IPS-18a (cell line): ENCODE measurements around the gene RPP21.

Source experiments
- H3K27ac ChIP-seq: one replicate; pipeline ENCODE4 v1.5.1; 2013; ENCODE audit warnings: low read length
- H3K27me3 ChIP-seq: one replicate; pipeline ENCODE4 v1.6.1; 2013; ENCODE audit warnings: mild to moderate bottlenecking, low read length; ENCODE audit not compliant: control insufficient read depth, insufficient read depth
- H3K36me3 ChIP-seq: one replicate; pipeline ENCODE4 v1.6.1; 2013; ENCODE audit warnings: low read depth, low read length; ENCODE audit not compliant: control insufficient read depth
- H3K4me1 ChIP-seq: one replicate; pipeline ENCODE4 v1.6.1; 2013; ENCODE audit warnings: low read depth, low read length; ENCODE audit not compliant: control insufficient read depth
- H3K4me3 ChIP-seq: one replicate; pipeline ENCODE4 v1.5.1; 2013; ENCODE audit warnings: low read length
- H3K9ac ChIP-seq: one replicate; pipeline ENCODE4 v1.6.1; 2013; ENCODE audit warnings: mild to moderate bottlenecking, low read length, moderate library complexity
- H3K9me3 ChIP-seq: one replicate; pipeline ENCODE4 v1.6.1; 2013; ENCODE audit warnings: low read depth, low read length; ENCODE audit not compliant: control insufficient read depth

RPP21 gene

GRCh38 chr6:30321692-30322388 is 23.1 kb upstream of the RPP21 start:
- H3K36me3 ChIP-seq: peaks cover 3% of the 10 kb centered on the region
- peak overlapping the region; percentile 39 for H3K9ac ChIP-seq
- peak overlapping the region; percentile 35 for H3K4me3 ChIP-seq
- H3K4me1 ChIP-seq: peaks cover 56% of the 10 kb centered on the region
- no peaks in the 10 kb centered on the region for H3K9me3 ChIP-seq
- peak overlapping the region; percentile 57 for H3K27ac ChIP-seq
- H3K27me3 ChIP-seq: no peaks in the 10 kb centered on the region

- peak overlapping the region; percentile 39 for H3K9ac ChIP-seq
- H3K4me3 ChIP-seq: peak overlapping the region; percentile 35
Observed at GRCh38 chr6:30322527-30323501, 22.1 kb upstream of the RPP21 start.

GRCh38 chr6:30323806-30324205 is 21.1 kb upstream of the RPP21 start:
- H3K27ac ChIP-seq: no peak overlapping the region
- no peaks in the 10 kb centered on the region for H3K9me3 ChIP-seq
- H3K27me3 ChIP-seq: no peaks in the 10 kb centered on the region
- peaks cover 3% of the 10 kb centered on the region for H3K36me3 ChIP-seq
- no peak overlapping the region for H3K4me3 ChIP-seq
- peaks cover 54% of the 10 kb centered on the region for H3K4me1 ChIP-seq
- H3K9ac ChIP-seq: no peak overlapping the region

More at GRCh38 chr6:30322527-30323501, 22.1 kb upstream of the RPP21 start:
- peak overlapping the region; percentile 57 for H3K27ac ChIP-seq
- no peaks in the 10 kb centered on the region for H3K9me3 ChIP-seq
- H3K36me3 ChIP-seq: peaks cover 3% of the 10 kb centered on the region
- peaks cover 56% of the 10 kb centered on the region for H3K4me1 ChIP-seq
- H3K27me3 ChIP-seq: no peaks in the 10 kb centered on the region

- Histone ChIP-seq H3K4me3 (peak overlapping the region; percentile 96), H3K9ac (peak overlapping the region; percentile 98), H3K4me1 (peaks cover 44% of the 10 kb centered on the region), H3K27me3 (no peaks in the 10 kb centered on the region), H3K9me3 (no peaks in the 10 kb centered on the region), H3K27ac (peak overlapping the region; percentile 21), H3K36me3 (peaks cover 11% of the 10 kb centered on the region)
Observed at GRCh38 chr6:30325150-30325872, 19.6 kb upstream of the RPP21 start.

GRCh38 chr6:30325873-30326525 is 19.0 kb upstream of the RPP21 start:
- no peaks in the 10 kb centered on the region for H3K27me3 ChIP-seq
- H3K4me3 ChIP-seq: peak overlapping the region; percentile 96
- H3K9ac ChIP-seq: peak overlapping the region; percentile 98
- H3K36me3 ChIP-seq: peaks cover 18% of the 10 kb centered on the region
- H3K4me1 ChIP-seq: peaks cover 40% of the 10 kb centered on the region
- peak overlapping the region; percentile 96 for H3K27ac ChIP-seq
- no peaks in the 10 kb centered on the region for H3K9me3 ChIP-seq

- peak within 1 kb of the TSS; percentile 96 for H3K4me3 ChIP-seq
- H3K27me3 ChIP-seq: no peaks in the 10 kb centered on the region
- H3K9ac ChIP-seq: peak within 1 kb of the TSS; percentile 98
- no peaks in the 10 kb centered on the region for H3K9me3 ChIP-seq
- peaks cover 23% of the 10 kb centered on the region for H3K36me3 ChIP-seq
- H3K27ac ChIP-seq: peak within 1 kb of the TSS; percentile 96
- peaks cover 34% of the 10 kb centered on the region for H3K4me1 ChIP-seq
Observed at GRCh38 chr6:30326526-30327231, 18.3 kb upstream of the RPP21 start, which contains the start of gene TRIM39. Gene TRIM39, plus strand, starts transcription at chr6:30326927. Its CDS starts 2,391 bp downstream, at chr6:30329318.

- H3K9me3 ChIP-seq: no peaks in the 10 kb centered on the region
- no peak overlapping the region for H3K27ac ChIP-seq
- H3K36me3 ChIP-seq: peaks cover 29% of the 10 kb centered on the region
- no peaks in the 10 kb centered on the region for H3K27me3 ChIP-seq
- H3K4me3 ChIP-seq: peak overlapping the region; percentile 96
- H3K9ac ChIP-seq: peak overlapping the region; percentile 98
- peaks cover 28% of the 10 kb centered on the region for H3K4me1 ChIP-seq
Observed at GRCh38 chr6:30327232-30327746, 17.7 kb upstream of the RPP21 start.

- Histone ChIP-seq H3K27me3 (no peaks in the 10 kb centered on the region), H3K9me3 (no peaks in the 10 kb centered on the region), H3K4me1 (peaks cover 18% of the 10 kb centered on the region), H3K27ac (no peak overlapping the region), H3K36me3 (peaks cover 36% of the 10 kb centered on the region), H3K9ac (no peak overlapping the region), H3K4me3 (no peak overlapping the region)
Observed at GRCh38 chr6:30328397-30328796, 16.6 kb upstream of the RPP21 start.

- H3K27me3 ChIP-seq: no peaks in the 10 kb centered on the region
- H3K4me1 ChIP-seq: peaks cover 15% of the 10 kb centered on the region
- H3K4me3 ChIP-seq: no peak overlapping the region
- H3K27ac ChIP-seq: no peak overlapping the region
- H3K36me3 ChIP-seq: peaks cover 44% of the 10 kb centered on the region
- H3K9me3 ChIP-seq: no peaks in the 10 kb centered on the region
- H3K9ac ChIP-seq: no peak overlapping the region
Observed at GRCh38 chr6:30329331-30329730, 15.6 kb upstream of the RPP21 start.

GRCh38 chr6:30331981-30332380 is 13.0 kb upstream of the RPP21 start:
- peaks cover 66% of the 10 kb centered on the region for H3K36me3 ChIP-seq
- H3K9me3 ChIP-seq: no peaks in the 10 kb centered on the region
- H3K4me1 ChIP-seq: peaks cover 6% of the 10 kb centered on the region
- H3K9ac ChIP-seq: no peak overlapping the region
- no peaks in the 10 kb centered on the region for H3K27me3 ChIP-seq
- H3K27ac ChIP-seq: no peak overlapping the region
- H3K4me3 ChIP-seq: no peak overlapping the region
